Fibroblast of lung (primary cell): ENCODE measurements around the gene SPPL3.

Experiments used
- EZH2 ChIP-seq: IDR thresholded peaks from 2 replicates; pipeline ENCODE4 v1.5.1; 2012; ENCODE audit warnings: low read length, control low read depth, mild to moderate bottlenecking; ENCODE audit errors: missing control alignments
- TF ChIP-seq, protein P1 (sequence below), 2 donors: IDR thresholded peaks in 1 of 2; conservative IDR thresholded peaks in 1 of 2; 1 replicate in 1 of 2; 2 replicates in 1 of 2; pipeline ENCODE4 v1.5.1; 2011 to 2012; ENCODE audit warnings: low read length in 2 of 2, control low read depth in 1 of 2, inconsistent platforms in 1 of 2, low read depth in 1 of 2, mild to moderate bottlenecking in 1 of 2

DNA sequence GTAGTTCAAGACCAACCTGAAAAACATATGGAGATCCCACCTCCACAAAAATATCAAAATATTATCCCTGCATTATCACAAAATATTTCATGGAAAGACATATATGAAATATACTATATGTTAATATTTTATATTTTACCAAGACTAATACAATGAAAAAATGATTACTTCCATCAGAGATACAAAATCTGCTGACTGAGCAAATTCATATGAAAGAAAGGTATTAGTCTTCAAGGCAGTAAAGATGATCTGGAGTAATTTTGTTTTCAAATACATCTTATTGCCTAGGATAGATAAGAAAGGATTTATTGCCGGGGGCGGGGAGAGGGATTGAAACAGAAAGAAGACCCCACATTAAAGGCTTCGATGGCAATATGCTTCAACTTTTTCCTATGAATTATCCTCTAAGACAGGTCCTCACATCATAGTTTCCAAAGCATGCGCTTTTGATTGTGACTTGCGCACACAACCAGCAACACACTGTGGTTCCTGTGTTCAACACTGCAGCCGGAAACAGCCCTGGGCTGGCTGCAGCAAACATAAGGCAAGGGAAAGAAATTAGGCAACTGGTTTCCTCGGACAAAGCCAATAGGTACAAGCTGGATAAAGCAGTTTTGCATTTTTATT is 83.2 kb downstream of the SPPL3 start:
- TF ChIP-seq, protein P1, sequence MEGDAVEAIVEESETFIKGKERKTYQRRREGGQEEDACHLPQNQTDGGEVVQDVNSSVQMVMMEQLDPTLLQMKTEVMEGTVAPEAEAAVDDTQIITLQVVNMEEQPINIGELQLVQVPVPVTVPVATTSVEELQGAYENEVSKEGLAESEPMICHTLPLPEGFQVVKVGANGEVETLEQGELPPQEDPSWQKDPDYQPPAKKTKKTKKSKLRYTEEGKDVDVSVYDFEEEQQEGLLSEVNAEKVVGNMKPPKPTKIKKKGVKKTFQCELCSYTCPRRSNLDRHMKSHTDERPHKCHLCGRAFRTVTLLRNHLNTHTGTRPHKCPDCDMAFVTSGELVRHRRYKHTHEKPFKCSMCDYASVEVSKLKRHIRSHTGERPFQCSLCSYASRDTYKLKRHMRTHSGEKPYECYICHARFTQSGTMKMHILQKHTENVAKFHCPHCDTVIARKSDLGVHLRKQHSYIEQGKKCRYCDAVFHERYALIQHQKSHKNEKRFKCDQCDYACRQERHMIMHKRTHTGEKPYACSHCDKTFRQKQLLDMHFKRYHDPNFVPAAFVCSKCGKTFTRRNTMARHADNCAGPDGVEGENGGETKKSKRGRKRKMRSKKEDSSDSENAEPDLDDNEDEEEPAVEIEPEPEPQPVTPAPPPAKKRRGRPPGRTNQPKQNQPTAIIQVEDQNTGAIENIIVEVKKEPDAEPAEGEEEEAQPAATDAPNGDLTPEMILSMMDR (conservative IDR thresholded peaks at IDR 0.05 in 1 of 2, IDR thresholded peaks at IDR 0.05 in 1 of 2; ENCODE audit: low read depth in 1 of 2, low read length in 2 of 2) = no peak
- TF ChIP-seq EZH2 = no peak
